SK-N-SH treated with all-trans-retinoic acid at 6 μM for 48 hours (cell line): ENCODE data around the gene ZNF14.

ENCODE experiments used
- ATAC-seq: fragments of 200-7000 bp; cut with Tn5 transposase; 3 replicates; pipeline ENCODE4 v1.9.1; 2020; ENCODE audit warnings: mild to moderate bottlenecking, moderate library complexity
- ARNTL ChIP-seq: fragments of 450-650 bp; formaldehyde crosslinking; IDR thresholded peaks from 2 replicates; pipeline ENCODE4 v1.5.0; 2020; ENCODE audit warnings: low read depth, mild to moderate bottlenecking, moderate library complexity, borderline replicate concordance
- BACH2 ChIP-seq: fragments of 250-450 bp; sonication (Bioruptor Pico); IDR thresholded peaks from 2 replicates; pipeline ENCODE4 v1.9.0; 2021; ENCODE audit warnings: mild to moderate bottlenecking, borderline replicate concordance
- CREB5 ChIP-seq: fragments of 250-450 bp; sonication (Bioruptor Pico); IDR thresholded peaks from 2 replicates; pipeline ENCODE4 v1.5.1; 2020; ENCODE audit warnings: low read depth, mild to moderate bottlenecking, moderate library complexity
- CSDC2 ChIP-seq: fragments of 250-450 bp; sonication (Bioruptor Pico); IDR thresholded peaks from 2 replicates; pipeline ENCODE4 v1.5.0; 2020; ENCODE audit warnings: mild to moderate bottlenecking, moderate library complexity
- CSRNP3 ChIP-seq: fragments of 250-450 bp; sonication (Bioruptor Pico); IDR thresholded peaks from 2 replicates; pipeline ENCODE4 v1.5.1; 2021; ENCODE audit warnings: mild to moderate bottlenecking, moderate library complexity
- ESRRG ChIP-seq: fragments of 250-450 bp; sonication (Bioruptor Pico); IDR thresholded peaks from 2 replicates; pipeline ENCODE4 v1.6.1; 2021; ENCODE audit warnings: mild to moderate bottlenecking
- GLIS3 ChIP-seq: fragments of 250-450 bp; sonication (Bioruptor Pico); IDR thresholded peaks from 2 replicates; pipeline ENCODE4 v1.5.0; 2020; ENCODE audit warnings: mild to moderate bottlenecking, moderate library complexity
- ISL1 ChIP-seq: fragments of 250-450 bp; sonication (Bioruptor Pico); IDR thresholded peaks from 2 replicates; pipeline ENCODE4 v2.1.2; 2022; ENCODE audit warnings: mild to moderate bottlenecking, moderate library complexity
- OSR1 ChIP-seq: fragments of 250-450 bp; sonication (Bioruptor Pico); IDR thresholded peaks from 2 replicates; pipeline ENCODE4 v1.8.0; 2022; ENCODE audit warnings: moderate library complexity, mild to moderate bottlenecking, inconsistent platforms
- PATZ1 ChIP-seq: fragments of 250-450 bp; sonication (Bioruptor Pico); IDR thresholded peaks from 2 replicates; pipeline ENCODE4 v1.8.0; 2020; ENCODE audit warnings: mild to moderate bottlenecking, moderate library complexity, borderline replicate concordance
- RARB ChIP-seq: fragments of 250-450 bp; sonication (Bioruptor Pico); IDR thresholded peaks from 2 replicates; pipeline ENCODE4 v1.8.0; 2021; ENCODE audit warnings: mild to moderate bottlenecking, moderate library complexity
- SNAI2 ChIP-seq: fragments of 250-450 bp; sonication (Bioruptor Pico); IDR thresholded peaks from 2 replicates; pipeline ENCODE4 v1.5.0; 2020; ENCODE audit warnings: mild to moderate bottlenecking, moderate library complexity
- TCF4 ChIP-seq: fragments of 250-450 bp; sonication (Bioruptor Pico); IDR thresholded peaks from 2 replicates; pipeline ENCODE4 v1.8.0; 2021; ENCODE audit warnings: mild to moderate bottlenecking, moderate library complexity, borderline replicate concordance
- TOX ChIP-seq: fragments of 250-450 bp; sonication (Bioruptor Pico); IDR thresholded peaks from 2 replicates; pipeline ENCODE4 v1.8.0; 2021; ENCODE audit warnings: mild to moderate bottlenecking, moderate library complexity, borderline replicate concordance
- ZC3H10 ChIP-seq: fragments of 250-450 bp; sonication (Bioruptor Pico); IDR thresholded peaks from 2 replicates; pipeline ENCODE4 v1.5.1; 2021; ENCODE audit warnings: mild to moderate bottlenecking, moderate library complexity
- ZFP30 ChIP-seq: fragments of 450-650 bp; formaldehyde crosslinking; IDR thresholded peaks from 2 replicates; pipeline ENCODE4 v1.5.0; 2022; ENCODE audit warnings: mild to moderate bottlenecking, moderate library complexity
- ZNF565 ChIP-seq: fragments of 450-650 bp; formaldehyde crosslinking; conservative IDR thresholded peaks from 2 replicates; pipeline ENCODE4 v1.5.0; 2020; ENCODE audit warnings: low read depth, mild to moderate bottlenecking, moderate library complexity
- ZNF70 ChIP-seq: fragments of 450-650 bp; formaldehyde crosslinking; IDR thresholded peaks from 2 replicates; pipeline ENCODE4 v1.5.0; 2020; ENCODE audit warnings: mild to moderate bottlenecking, moderate library complexity
- TF ChIP-seq, protein P1 (sequence below): fragments of 250-450 bp; sonication (Bioruptor Pico); IDR thresholded peaks from 2 replicates; pipeline ENCODE4 v1.5.0; 2020; ENCODE audit warnings: mild to moderate bottlenecking, moderate library complexity

Gene ZNF14

GRCh38 chr19:19748249-19748938, 15.5 kb upstream of the ZNF14 start:
- TF ChIP-seq, protein P1, sequence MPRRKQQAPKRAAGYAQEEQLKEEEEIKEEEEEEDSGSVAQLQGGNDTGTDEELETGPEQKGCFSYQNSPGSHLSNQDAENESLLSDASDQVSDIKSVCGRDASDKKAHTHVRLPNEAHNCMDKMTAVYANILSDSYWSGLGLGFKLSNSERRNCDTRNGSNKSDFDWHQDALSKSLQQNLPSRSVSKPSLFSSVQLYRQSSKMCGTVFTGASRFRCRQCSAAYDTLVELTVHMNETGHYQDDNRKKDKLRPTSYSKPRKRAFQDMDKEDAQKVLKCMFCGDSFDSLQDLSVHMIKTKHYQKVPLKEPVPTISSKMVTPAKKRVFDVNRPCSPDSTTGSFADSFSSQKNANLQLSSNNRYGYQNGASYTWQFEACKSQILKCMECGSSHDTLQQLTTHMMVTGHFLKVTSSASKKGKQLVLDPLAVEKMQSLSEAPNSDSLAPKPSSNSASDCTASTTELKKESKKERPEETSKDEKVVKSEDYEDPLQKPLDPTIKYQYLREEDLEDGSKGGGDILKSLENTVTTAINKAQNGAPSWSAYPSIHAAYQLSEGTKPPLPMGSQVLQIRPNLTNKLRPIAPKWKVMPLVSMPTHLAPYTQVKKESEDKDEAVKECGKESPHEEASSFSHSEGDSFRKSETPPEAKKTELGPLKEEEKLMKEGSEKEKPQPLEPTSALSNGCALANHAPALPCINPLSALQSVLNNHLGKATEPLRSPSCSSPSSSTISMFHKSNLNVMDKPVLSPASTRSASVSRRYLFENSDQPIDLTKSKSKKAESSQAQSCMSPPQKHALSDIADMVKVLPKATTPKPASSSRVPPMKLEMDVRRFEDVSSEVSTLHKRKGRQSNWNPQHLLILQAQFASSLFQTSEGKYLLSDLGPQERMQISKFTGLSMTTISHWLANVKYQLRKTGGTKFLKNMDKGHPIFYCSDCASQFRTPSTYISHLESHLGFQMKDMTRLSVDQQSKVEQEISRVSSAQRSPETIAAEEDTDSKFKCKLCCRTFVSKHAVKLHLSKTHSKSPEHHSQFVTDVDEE (CRISPR knock-in tag), result no peak
- TF ChIP-seq ARNTL, result no peak
- TF ChIP-seq ZFP30 (CRISPR knock-in tag), result no peak
- TF ChIP-seq CSDC2 (CRISPR knock-in tag), result no peak
- ATAC-seq, result no peak

DNA sequence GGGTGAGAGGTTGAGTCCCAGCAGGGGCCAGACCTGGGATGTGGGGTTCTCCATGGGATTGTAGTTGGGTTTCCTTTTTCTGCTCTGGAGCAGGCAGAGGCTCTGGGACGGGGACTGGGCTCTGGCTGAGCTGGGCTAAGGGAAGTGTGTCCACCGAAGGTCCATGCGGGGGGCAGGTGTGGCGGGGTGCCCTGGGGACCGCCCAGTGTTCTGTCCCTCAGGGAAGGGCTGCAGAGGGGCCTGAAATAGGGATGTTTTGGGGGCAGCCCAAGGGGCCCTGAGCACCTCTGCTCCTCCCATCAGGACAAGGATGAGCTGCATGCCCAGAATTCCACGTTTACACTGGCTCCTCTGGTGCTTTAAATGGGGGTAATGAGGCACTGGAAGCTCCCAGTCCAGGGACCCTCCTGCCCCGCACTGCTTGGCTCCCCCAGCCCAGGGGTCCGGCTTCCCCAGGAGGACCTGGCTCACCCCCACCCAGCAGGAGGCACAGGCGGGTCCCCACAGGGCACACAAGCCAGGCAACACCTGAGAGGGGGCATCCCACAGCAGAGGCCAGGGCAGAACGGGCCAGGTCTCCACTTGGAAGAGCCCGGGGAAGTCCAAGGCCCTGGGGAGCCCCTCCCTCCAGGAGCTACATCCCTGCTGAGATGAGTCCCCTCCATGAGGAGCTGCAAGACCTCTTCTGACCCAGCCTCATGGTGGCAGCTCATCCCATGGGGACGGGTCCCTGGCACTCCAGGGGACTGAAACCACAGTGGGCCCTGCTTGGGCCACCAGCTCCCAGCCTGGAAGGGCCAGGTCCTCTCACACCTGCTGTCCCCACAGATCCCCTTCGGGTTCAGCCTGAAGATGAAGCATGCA, 14.7 kb upstream of the ZNF14 start:
- TF ChIP-seq RARB (CRISPR knock-in tag) (no peak), BACH2 (CRISPR knock-in tag) (no peak), ISL1 (no peak), ZNF565 (CRISPR knock-in tag) (no peak), ZC3H10 (CRISPR knock-in tag) (no peak), ZFP30 (CRISPR knock-in tag) (no peak), TOX (CRISPR knock-in tag) (no peak), PATZ1 (no peak), CSDC2 (CRISPR knock-in tag) (no peak), CSRNP3 (CRISPR knock-in tag) (no peak), TCF4 (no peak), CREB5 (CRISPR knock-in tag) (no peak), OSR1 (CRISPR knock-in tag) (no peak), GLIS3 (CRISPR knock-in tag) (no peak), ARNTL (no peak)
- ATAC-seq, result no peak

DNA sequence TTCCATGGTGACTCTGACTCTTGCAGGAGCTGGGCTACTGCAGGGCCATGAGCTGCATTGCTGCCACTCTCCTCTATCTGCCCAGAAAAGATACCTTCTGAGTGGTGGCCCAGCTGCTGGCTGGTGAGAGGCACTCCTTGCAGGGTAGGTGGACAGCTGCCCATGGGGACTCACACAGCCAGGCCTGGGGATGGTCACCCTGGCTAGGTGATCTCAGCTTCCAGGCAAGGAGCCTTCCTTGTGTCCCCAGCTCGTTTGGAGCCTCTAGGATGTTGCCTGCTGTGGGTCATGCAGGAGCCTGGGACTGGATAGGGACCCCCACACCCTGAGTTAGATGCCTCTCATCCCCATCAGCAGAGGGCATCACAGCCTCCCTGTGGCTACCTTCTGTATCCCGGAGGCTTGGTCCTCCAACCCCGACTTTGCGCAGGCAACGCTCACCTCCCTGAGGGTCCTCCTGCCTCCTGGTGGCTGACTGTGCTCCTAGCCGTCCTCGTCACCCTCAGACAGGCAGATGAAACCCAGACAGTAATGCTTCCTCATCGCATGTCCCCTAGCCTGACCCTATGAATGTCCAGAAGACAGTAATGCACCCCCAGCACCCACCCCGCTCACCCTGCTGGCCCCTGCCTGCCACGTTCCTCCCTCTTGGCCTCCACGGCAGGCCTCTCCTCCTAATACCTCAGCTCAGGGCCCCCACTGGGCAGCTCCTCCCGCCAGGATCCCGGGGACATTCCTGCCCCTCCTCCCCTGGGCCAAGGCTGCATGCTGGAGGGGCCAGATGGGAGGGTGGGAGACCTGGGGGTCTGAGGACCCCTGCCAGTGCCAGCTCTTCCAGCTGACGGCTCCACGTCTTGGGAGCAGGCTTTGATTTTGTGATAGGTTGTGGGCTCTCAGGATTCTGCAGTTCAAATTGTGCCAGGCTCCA, 13.6 kb upstream of the ZNF14 start:
- ATAC-seq, result no peak
- no peak for TF ChIP-seq ARNTL
- no peak for TF ChIP-seq CREB5 (CRISPR knock-in tag)
- TF ChIP-seq, protein P1 (CRISPR knock-in tag), result no peak
- no peak for TF ChIP-seq ESRRG (CRISPR knock-in tag)
- no peak for TF ChIP-seq SNAI2 (CRISPR knock-in tag)
- TF ChIP-seq ZNF70 (CRISPR knock-in tag), result no peak
- TF ChIP-seq CSRNP3 (CRISPR knock-in tag), result no peak
- no peak for TF ChIP-seq RARB (CRISPR knock-in tag)
